ENCODE results near the gene MYF6.

- TF ChIP-seq EZH2 (IDR thresholded peaks at IDR 0.05; ENCODE audit: borderline replicate concordance, low read depth, low read length, poor library complexity, severe bottlenecking) (no peak), CTCF (conservative IDR thresholded peaks at IDR 0.05; ENCODE audit: low read depth, low read length) (no peak)
These were observed 23.3 kb upstream of the MYF6 start for GRCh38 chr12:80684077-80684495.

Data from A673 (cell line).